ENCODE data around the gene MED22. TPM values are rescaled to one million over a fixed set of nuclear protein-coding genes. Genes with fewer than 3 reads are reported as not detected.
A peak's percentile ranks its signal among the peaks of the same experiment; 100 is the strongest.
"Not testable (repeated sequence)": the region's sequence is repeated elsewhere in the genome, so short reads cannot be mapped to it uniquely, and the experiment has no call there.

The MED22 gene
- total RNA-seq, 1 donor from 2014 or later: 23.4 TPM

- H3K9me3 Mint-ChIP-seq (ENCODE audit: unreplicated experiment): no peaks in the 10 kb centered on the region
- no peaks in the 10 kb centered on the region for H3K36me3 Mint-ChIP-seq (ENCODE audit: unreplicated experiment)
- DNase-seq (ENCODE audit: extremely low spot score, unreplicated experiment): peak; percentile 80
- no peak for TF ChIP-seq CTCF (IDR thresholded peaks at IDR 0.05)
- H3K27ac Mint-ChIP-seq (ENCODE audit: unreplicated experiment): no peak overlapping the region
- no peak overlapping the region for H3K4me3 Mint-ChIP-seq (ENCODE audit: unreplicated experiment)
- H3K4me1 Mint-ChIP-seq (ENCODE audit: unreplicated experiment): peaks cover 14% of the 10 kb centered on the region
- H3K27me3 Mint-ChIP-seq (ENCODE audit: unreplicated experiment): peaks cover 10% of the 10 kb centered on the region
Measured at GRCh38 chr9:133303266-133304157, 44.4 kb downstream of the MED22 start.

- TF ChIP-seq CTCF (IDR thresholded peaks at IDR 0.05): no peak
- H3K27me3 Mint-ChIP-seq (ENCODE audit: unreplicated experiment): peaks cover 13% of the 10 kb centered on the region
- no peak overlapping the region for H3K4me3 Mint-ChIP-seq (ENCODE audit: unreplicated experiment)
- no peaks in the 10 kb centered on the region for H3K36me3 Mint-ChIP-seq (ENCODE audit: unreplicated experiment)
- peak; percentile 63 for DNase-seq (ENCODE audit: extremely low spot score, unreplicated experiment)
- no peak overlapping the region for H3K27ac Mint-ChIP-seq (ENCODE audit: unreplicated experiment)
- H3K4me1 Mint-ChIP-seq (ENCODE audit: unreplicated experiment): peaks cover 9% of the 10 kb centered on the region
- no peaks in the 10 kb centered on the region for H3K9me3 Mint-ChIP-seq (ENCODE audit: unreplicated experiment)
Measured at GRCh38 chr9:133301253-133302230, 46.4 kb downstream of the MED22 start.

- not testable (repeated sequence) for H3K4me3 Mint-ChIP-seq (ENCODE audit: unreplicated experiment); H3K9me3 Mint-ChIP-seq (ENCODE audit: unreplicated experiment); H3K27ac Mint-ChIP-seq (ENCODE audit: unreplicated experiment); H3K36me3 Mint-ChIP-seq (ENCODE audit: unreplicated experiment); H3K4me1 Mint-ChIP-seq (ENCODE audit: unreplicated experiment)
- peaks cover 19% of the 10 kb centered on the region for H3K27me3 Mint-ChIP-seq (ENCODE audit: unreplicated experiment)
- peak; percentile 46 for DNase-seq (ENCODE audit: extremely low spot score, unreplicated experiment)
Measured at GRCh38 chr9:133299996-133300395, 47.9 kb downstream of the MED22 start.

GRCh38 chr9:133294257-133294656, 53.7 kb downstream of the MED22 start:
- H3K4me3 Mint-ChIP-seq (ENCODE audit: unreplicated experiment): no peak overlapping the region
- no peak for TF ChIP-seq CTCF (IDR thresholded peaks at IDR 0.05)
- DNase-seq (ENCODE audit: extremely low spot score, unreplicated experiment): no peak
- H3K9me3 Mint-ChIP-seq (ENCODE audit: unreplicated experiment): peaks cover 15% of the 10 kb centered on the region
- no peak overlapping the region for H3K27ac Mint-ChIP-seq (ENCODE audit: unreplicated experiment)
- peaks cover 2% of the 10 kb centered on the region for H3K36me3 Mint-ChIP-seq (ENCODE audit: unreplicated experiment)
- peaks cover 47% of the 10 kb centered on the region for H3K27me3 Mint-ChIP-seq (ENCODE audit: unreplicated experiment)
- H3K4me1 Mint-ChIP-seq (ENCODE audit: unreplicated experiment): no peaks in the 10 kb centered on the region

- Mint-ChIP-seq H3K27me3 (ENCODE audit: unreplicated experiment) (peaks cover 49% of the 10 kb centered on the region), H3K36me3 (ENCODE audit: unreplicated experiment) (peaks cover 2% of the 10 kb centered on the region), H3K4me1 (ENCODE audit: unreplicated experiment) (no peaks in the 10 kb centered on the region), H3K27ac (ENCODE audit: unreplicated experiment) (no peak overlapping the region), H3K4me3 (ENCODE audit: unreplicated experiment) (no peak overlapping the region), H3K9me3 (ENCODE audit: unreplicated experiment) (peaks cover 17% of the 10 kb centered on the region)
- TF ChIP-seq CTCF (IDR thresholded peaks at IDR 0.05): no peak
- peak; percentile 54 for DNase-seq (ENCODE audit: extremely low spot score, unreplicated experiment)
Measured at GRCh38 chr9:133290751-133291302, 57.1 kb downstream of the MED22 start.

Other genes starting within 250 kb of the MED22 start
- 35.1 and 38.4 TPM in 2 replicates for gene RALGDS, start 226.9 kb downstream of the MED22 start, total RNA-seq
- 3.1 and 4.1 TPM in 2 replicates for gene GBGT1, start 184.2 kb downstream of the MED22 start, total RNA-seq
- not detected in 2 replicates for gene OBP2B, start 138.9 kb downstream of the MED22 start, total RNA-seq
- not detected in 2 replicates for gene ABO, start 72.9 kb downstream of the MED22 start, total RNA-seq
- gene SURF6, start 11.9 kb downstream of the MED22 start, total RNA-seq: 16.0 and 19.8 TPM in 2 replicates
- gene RPL7A, start 87 bp upstream of the MED22 start, total RNA-seq: 1,770 and 1,772 TPM in 2 replicates
- 36.2 and 39.4 TPM in 2 replicates for gene SURF1, start 8.4 kb upstream of the MED22 start, total RNA-seq
- gene SURF2, start 8.4 kb upstream of the MED22 start, total RNA-seq: 15.4 and 16.3 TPM in 2 replicates
- gene SURF4, start 27.9 kb upstream of the MED22 start, total RNA-seq: 190 and 201 TPM in 2 replicates
- gene STKLD1, start 28.2 kb upstream of the MED22 start, total RNA-seq: 3.5 and 5.1 TPM in 2 replicates
- 22.2 and 22.8 TPM in 2 replicates for gene REXO4, start 69.9 kb upstream of the MED22 start, total RNA-seq
- 7.4 and 8.8 TPM in 2 replicates for gene ADAMTS13, start 74.2 kb upstream of the MED22 start, total RNA-seq
- 28.9 and 29.3 TPM in 2 replicates for gene CACFD1, start 111.8 kb upstream of the MED22 start, total RNA-seq
- 8.0 and 8.4 TPM in 2 replicates for gene SLC2A6, start 131.0 kb upstream of the MED22 start, total RNA-seq
- gene MYMK, start 176.8 kb upstream of the MED22 start, total RNA-seq: not detected in 2 replicates
- 0.10 and 0.11 TPM in 2 replicates for gene ADAMTSL2, start 186.6 kb upstream of the MED22 start, total RNA-seq